Measurements from ENCODE around the gene P2RY10. TPM values are rescaled to one million over a fixed set of nuclear protein-coding genes. Genes with fewer than 3 reads are reported as not detected.
A peak's percentile ranks its signal among the peaks of the same experiment; 100 is the strongest.
"Not testable (repeated sequence)": the region's sequence is repeated elsewhere in the genome, so short reads cannot be mapped to it uniquely, and the experiment has no call there.

P2RY10 gene
- total RNA-seq, 2 donors from 2014 or later = 47.2 to 96.6 TPM

GRCh38 chrX:78989349-78989748, 44.2 kb downstream of the P2RY10 start:
- Mint-ChIP-seq H3K9me3 (peaks cover 17 to 20% of the 10 kb centered on the region in 2 donors), H3K36me3 (peaks cover 16 to 18% of the 10 kb centered on the region in 2 donors)
- no peak for ATAC-seq

GRCh38 chrX:78997870-78998558, 52.8 kb downstream of the P2RY10 start:
- Mint-ChIP-seq H3K9me3 (peaks cover 0 to 5% of the 10 kb centered on the region in 2 donors), H3K36me3 (no peaks in the 10 kb centered on the region), H3K27ac (no peak overlapping the region)
- DNase-seq (ENCODE audit: low spot score in 2 of 2) (no peak), ATAC-seq (peak in 1 of 2 donors; percentile 85)

More at GRCh38 chrX:78989349-78989748, 44.2 kb downstream of the P2RY10 start:
- DNase-seq (ENCODE audit: low spot score in 2 of 2) = no peak
- no peak overlapping the region for H3K27ac Mint-ChIP-seq

GRCh38 chrX:79007540-79007939, 62.3 kb downstream of the P2RY10 start:
- not testable (repeated sequence) for H3K27ac Mint-ChIP-seq; ATAC-seq; DNase-seq (ENCODE audit: low spot score in 2 of 2)
- Mint-ChIP-seq H3K9me3 (peaks cover 12 to 22% of the 10 kb centered on the region in 2 donors), H3K36me3 (peaks cover 16 to 20% of the 10 kb centered on the region in 2 donors)

Other genes starting within 250 kb of the P2RY10 start
- not detected for gene LPAR4, start 197.7 kb upstream of the P2RY10 start, total RNA-seq
- 10 to 100 TPM; 14.5 to 30.1 TPM for gene GPR174, start 199.3 kb downstream of the P2RY10 start, total RNA-seq